H1 (cell line): ENCODE measurements around the gene RPIA. TPM values are rescaled to one million over a fixed set of nuclear protein-coding genes. Genes with fewer than 3 reads are reported as not detected.

Source experiments
- BRCA1 ChIP-seq: IDR thresholded peaks from 2 replicates; pipeline ENCODE4 v1.6.1; 2012; ENCODE audit warnings: low read depth, low read length, improper control_type of control experiment
- KDM1A ChIP-seq: fragments of 200-600, 300-600 bp; sonication (generic); IDR thresholded peaks from 2 replicates; pipeline ENCODE4 v1.7.1; 2016; ENCODE audit warnings: mild to moderate bottlenecking, low read length, borderline replicate concordance
- POLR2A ChIP-seq, 2 experiments: IDR thresholded peaks; 1 replicate in 1 of 2; 2 replicates in 1 of 2; pipeline ENCODE4 v1.6.1; 2011; ENCODE audit warnings: low read depth in 2 of 2, low read length in 2 of 2, mild to moderate bottlenecking in 2 of 2; ENCODE audit errors: control extremely low read depth in 1 of 2
- RBBP5 ChIP-seq: IDR thresholded peaks from 2 replicates; pipeline ENCODE4 v1.7.1; 2012; ENCODE audit warnings: low read depth, mild to moderate bottlenecking, inconsistent platforms, low read length, moderate library complexity, borderline replicate concordance
- RFX5 ChIP-seq: IDR thresholded peaks from 2 replicates; pipeline ENCODE4 v1.6.1; 2011; ENCODE audit warnings: low read depth, low read length, improper control_type of control experiment, borderline replicate concordance
- SP2 ChIP-seq: IDR thresholded peaks from 2 replicates; pipeline ENCODE4 v1.6.1; 2012; ENCODE audit warnings: mild to moderate bottlenecking, low read length, inconsistent platforms
- TCF12 ChIP-seq: IDR thresholded peaks from 2 replicates; pipeline ENCODE4 v1.6.1; 2011; ENCODE audit warnings: low read depth, mild to moderate bottlenecking, low read length
- polyA plus RNA-seq, 7 experiments: library from polyadenylated mRNA; depleted of rRNA in 3 of 7; stranded (reverse) in 5 of 7; unstranded in 2 of 7; fragments of >200 nt in 5 of 7; fragments of 200-250 nt in 2 of 7; gene quantifications; 1 replicate in 5 of 7; 2 replicates in 1 of 7; 4 replicates in 1 of 7; pipeline versions ENCODE4 v1.2.1 to v1.2.3, GENCODE V29; 2011 to 2013; ENCODE audit warnings: missing spikeins in 2 of 7, mixed read lengths in 2 of 7
- total RNA-seq: library from RNA; stranded (reverse); fragmentation: NEBNext Ultra II Directional; extraction: Animal tissue kit (Norgen Biotek cat#: 25700); gene quantifications from 2 replicates; pipeline ENCODE4 v1.2.1, GENCODE V29; 2021
- TF ChIP-seq, protein P1 (sequence below): fragments of 300-600 bp; sonication (generic); IDR thresholded peaks from 2 replicates; pipeline ENCODE4 v1.7.1; 2012; ENCODE audit warnings: low read length, moderate library complexity, mild to moderate bottlenecking, inconsistent platforms; ENCODE audit not compliant: insufficient replicate concordance

Gene RPIA
- total and polyA plus RNA-seq, 2 of the 8 experiments (the other 6 are each of a cell fraction or from before 2014, with no cell fraction given), result 13.1 to 24.0 TPM

DNA sequence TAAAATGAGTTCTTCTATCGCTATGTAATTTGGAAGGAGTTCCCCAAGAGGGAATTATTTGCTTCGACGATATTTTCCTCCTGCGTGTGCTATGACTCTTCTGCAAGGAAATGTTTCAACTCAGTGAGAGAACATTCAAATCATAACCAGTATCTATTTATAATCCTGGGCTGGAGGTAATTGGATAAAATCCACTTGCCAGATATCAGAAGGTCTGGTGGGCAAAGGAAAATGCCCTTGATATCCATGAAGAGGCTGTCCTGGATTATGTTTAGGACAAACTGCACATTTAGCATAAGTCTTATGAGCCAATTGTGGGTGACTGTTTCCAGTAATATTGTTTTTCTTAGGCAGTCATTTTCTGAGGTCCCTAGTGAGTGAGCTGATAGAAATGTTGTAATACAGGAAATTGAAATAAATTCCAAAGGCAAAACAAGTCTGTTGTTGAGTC lies 17.7 kb downstream of the RPIA start (continued):
- TF ChIP-seq, protein P1, sequence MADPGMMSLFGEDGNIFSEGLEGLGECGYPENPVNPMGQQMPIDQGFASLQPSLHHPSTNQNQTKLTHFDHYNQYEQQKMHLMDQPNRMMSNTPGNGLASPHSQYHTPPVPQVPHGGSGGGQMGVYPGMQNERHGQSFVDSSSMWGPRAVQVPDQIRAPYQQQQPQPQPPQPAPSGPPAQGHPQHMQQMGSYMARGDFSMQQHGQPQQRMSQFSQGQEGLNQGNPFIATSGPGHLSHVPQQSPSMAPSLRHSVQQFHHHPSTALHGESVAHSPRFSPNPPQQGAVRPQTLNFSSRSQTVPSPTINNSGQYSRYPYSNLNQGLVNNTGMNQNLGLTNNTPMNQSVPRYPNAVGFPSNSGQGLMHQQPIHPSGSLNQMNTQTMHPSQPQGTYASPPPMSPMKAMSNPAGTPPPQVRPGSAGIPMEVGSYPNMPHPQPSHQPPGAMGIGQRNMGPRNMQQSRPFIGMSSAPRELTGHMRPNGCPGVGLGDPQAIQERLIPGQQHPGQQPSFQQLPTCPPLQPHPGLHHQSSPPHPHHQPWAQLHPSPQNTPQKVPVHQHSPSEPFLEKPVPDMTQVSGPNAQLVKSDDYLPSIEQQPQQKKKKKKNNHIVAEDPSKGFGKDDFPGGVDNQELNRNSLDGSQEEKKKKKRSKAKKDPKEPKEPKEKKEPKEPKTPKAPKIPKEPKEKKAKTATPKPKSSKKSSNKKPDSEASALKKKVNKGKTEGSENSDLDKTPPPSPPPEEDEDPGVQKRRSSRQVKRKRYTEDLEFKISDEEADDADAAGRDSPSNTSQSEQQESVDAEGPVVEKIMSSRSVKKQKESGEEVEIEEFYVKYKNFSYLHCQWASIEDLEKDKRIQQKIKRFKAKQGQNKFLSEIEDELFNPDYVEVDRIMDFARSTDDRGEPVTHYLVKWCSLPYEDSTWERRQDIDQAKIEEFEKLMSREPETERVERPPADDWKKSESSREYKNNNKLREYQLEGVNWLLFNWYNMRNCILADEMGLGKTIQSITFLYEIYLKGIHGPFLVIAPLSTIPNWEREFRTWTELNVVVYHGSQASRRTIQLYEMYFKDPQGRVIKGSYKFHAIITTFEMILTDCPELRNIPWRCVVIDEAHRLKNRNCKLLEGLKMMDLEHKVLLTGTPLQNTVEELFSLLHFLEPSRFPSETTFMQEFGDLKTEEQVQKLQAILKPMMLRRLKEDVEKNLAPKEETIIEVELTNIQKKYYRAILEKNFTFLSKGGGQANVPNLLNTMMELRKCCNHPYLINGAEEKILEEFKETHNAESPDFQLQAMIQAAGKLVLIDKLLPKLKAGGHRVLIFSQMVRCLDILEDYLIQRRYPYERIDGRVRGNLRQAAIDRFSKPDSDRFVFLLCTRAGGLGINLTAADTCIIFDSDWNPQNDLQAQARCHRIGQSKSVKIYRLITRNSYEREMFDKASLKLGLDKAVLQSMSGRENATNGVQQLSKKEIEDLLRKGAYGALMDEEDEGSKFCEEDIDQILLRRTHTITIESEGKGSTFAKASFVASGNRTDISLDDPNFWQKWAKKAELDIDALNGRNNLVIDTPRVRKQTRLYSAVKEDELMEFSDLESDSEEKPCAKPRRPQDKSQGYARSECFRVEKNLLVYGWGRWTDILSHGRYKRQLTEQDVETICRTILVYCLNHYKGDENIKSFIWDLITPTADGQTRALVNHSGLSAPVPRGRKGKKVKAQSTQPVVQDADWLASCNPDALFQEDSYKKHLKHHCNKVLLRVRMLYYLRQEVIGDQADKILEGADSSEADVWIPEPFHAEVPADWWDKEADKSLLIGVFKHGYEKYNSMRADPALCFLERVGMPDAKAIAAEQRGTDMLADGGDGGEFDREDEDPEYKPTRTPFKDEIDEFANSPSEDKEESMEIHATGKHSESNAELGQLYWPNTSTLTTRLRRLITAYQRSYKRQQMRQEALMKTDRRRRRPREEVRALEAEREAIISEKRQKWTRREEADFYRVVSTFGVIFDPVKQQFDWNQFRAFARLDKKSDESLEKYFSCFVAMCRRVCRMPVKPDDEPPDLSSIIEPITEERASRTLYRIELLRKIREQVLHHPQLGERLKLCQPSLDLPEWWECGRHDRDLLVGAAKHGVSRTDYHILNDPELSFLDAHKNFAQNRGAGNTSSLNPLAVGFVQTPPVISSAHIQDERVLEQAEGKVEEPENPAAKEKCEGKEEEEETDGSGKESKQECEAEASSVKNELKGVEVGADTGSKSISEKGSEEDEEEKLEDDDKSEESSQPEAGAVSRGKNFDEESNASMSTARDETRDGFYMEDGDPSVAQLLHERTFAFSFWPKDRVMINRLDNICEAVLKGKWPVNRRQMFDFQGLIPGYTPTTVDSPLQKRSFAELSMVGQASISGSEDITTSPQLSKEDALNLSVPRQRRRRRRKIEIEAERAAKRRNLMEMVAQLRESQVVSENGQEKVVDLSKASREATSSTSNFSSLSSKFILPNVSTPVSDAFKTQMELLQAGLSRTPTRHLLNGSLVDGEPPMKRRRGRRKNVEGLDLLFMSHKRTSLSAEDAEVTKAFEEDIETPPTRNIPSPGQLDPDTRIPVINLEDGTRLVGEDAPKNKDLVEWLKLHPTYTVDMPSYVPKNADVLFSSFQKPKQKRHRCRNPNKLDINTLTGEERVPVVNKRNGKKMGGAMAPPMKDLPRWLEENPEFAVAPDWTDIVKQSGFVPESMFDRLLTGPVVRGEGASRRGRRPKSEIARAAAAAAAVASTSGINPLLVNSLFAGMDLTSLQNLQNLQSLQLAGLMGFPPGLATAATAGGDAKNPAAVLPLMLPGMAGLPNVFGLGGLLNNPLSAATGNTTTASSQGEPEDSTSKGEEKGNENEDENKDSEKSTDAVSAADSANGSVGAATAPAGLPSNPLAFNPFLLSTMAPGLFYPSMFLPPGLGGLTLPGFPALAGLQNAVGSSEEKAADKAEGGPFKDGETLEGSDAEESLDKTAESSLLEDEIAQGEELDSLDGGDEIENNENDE, result no peak
- no peak for TF ChIP-seq RBBP5
- TF ChIP-seq BRCA1, result no peak
- TF ChIP-seq POLR2A (IDR thresholded peaks at IDR 0.05; ENCODE audit: control extremely low read depth in 1 of 2, low read depth in 2 of 2, low read length in 2 of 2), result no peak
- TF ChIP-seq TCF12, result no peak
- no peak for TF ChIP-seq RFX5
- TF ChIP-seq KDM1A, result no peak
- no peak for TF ChIP-seq SP2
